Activated CD4-positive, alpha-beta memory T cell treated with anti-CD3 and anti-CD28 coated beads for 36 hours (primary cell): ENCODE data around the gene GLTPD2. TPM values are rescaled to one million over a fixed set of nuclear protein-coding genes. Genes with fewer than 3 reads are reported as not detected.

Experiments used
- CTCF ChIA-PET: fragments of 350-600 bp; sonication (Branson Sonifier 250); formaldehyde crosslinking; loops from one replicate; lab custom pipeline; 2021; ENCODE audit warnings: antibody characterized with exemption, inconsistent platforms; lab: Charles Lee
- POLR2A ChIA-PET: fragments of 350-600 bp; sonication (Branson Sonifier 250); formaldehyde crosslinking; loops from one replicate; lab custom pipeline; 2021; ENCODE audit warnings: antibody characterized with exemption; lab: Charles Lee
- DNase-seq: peaks from one replicate; pipeline ENCODE4 v3.0.0-alpha.2; 2020
- H3K27ac Mint-ChIP-seq: one replicate; pipeline ENCODE4 v1.8.0; 2021; ENCODE audit warnings: mixed read lengths
- H3K27me3 Mint-ChIP-seq: one replicate; pipeline ENCODE4 v1.8.0; 2021; ENCODE audit warnings: mixed read lengths
- H3K36me3 Mint-ChIP-seq: one replicate; pipeline ENCODE4 v1.8.0; 2021; ENCODE audit warnings: mixed read lengths
- H3K4me1 Mint-ChIP-seq: one replicate; pipeline ENCODE4 v1.8.0; 2021; ENCODE audit warnings: low read depth, mixed read lengths
- H3K4me3 Mint-ChIP-seq: one replicate; pipeline ENCODE4 v1.8.0; 2021; ENCODE audit warnings: mild to moderate bottlenecking, mixed read lengths
- H3K9me3 Mint-ChIP-seq: one replicate; pipeline ENCODE4 v1.8.0; 2021; ENCODE audit warnings: mixed read lengths
- intact Hi-C: fragments of 100-400 bp; cut with micrococcal nuclease; formaldehyde crosslinking; loops from one replicate; pipeline ENCODE4 v1.15.1; 2023
- total RNA-seq, 2 experiments: library from RNA; stranded (reverse); gene quantifications; one replicate each; pipeline ENCODE4 v1.2.3, GENCODE V29; 2021

GLTPD2 gene
- not detected for total RNA-seq

DNA sequence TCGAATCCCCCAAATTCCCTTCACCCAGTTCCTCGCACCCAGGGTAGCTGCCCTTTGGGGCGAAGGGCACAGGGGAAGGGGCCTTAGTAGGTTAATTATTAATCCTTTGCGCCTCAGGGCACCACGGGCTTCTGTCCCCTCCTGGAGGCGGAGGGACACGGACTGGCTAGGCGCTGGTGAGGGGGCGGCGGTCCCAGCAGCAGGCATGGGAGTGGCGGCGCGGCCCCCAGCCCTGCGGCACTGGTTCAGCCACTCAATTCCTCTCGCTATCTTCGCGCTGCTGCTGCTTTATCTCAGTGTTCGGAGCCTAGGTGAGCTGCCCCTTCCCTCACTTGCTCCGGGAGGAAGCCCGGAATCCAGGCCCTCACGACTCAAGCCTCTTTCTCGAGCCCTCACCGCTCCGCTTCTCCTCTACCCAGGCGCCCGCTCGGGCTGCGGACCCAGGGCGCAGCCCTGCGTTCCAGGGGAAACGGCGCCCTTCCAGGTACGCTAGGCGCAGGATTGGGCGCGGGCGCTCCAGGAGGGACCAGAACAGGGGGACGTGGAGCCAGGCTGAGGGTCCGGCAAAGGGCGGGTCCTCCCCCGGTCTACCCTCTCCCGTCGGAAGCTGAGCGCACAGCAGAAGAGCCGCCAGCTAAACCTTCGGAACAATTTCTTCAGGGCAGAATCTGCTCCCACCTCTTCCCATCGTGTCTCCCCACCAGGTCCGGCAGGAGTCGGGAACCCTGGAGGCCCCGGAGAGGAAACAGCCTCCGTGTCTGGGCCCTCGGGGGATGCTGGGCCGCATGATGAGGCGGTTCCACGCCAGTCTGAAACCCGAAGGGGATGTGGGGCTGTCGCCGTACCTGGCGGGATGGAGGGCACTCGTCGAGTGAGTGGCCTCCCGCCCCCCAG is at the start of gene GLTPD2:
TSS of gene GLTPD2 (plus strand) at position 158 of the 894 bp plus-strand sequence. CDS start at position 206, 48 bp downstream.
- intact Hi-C loops, result no loop called here
- Mint-ChIP-seq H3K27me3 (peaks cover 33% of the 10 kb centered on the region), H3K36me3 (no peaks in the 10 kb centered on the region), H3K4me1 (peaks cover 31% of the 10 kb centered on the region), H3K27ac (no peak within 1 kb of the TSS), H3K9me3 (no peaks in the 10 kb centered on the region), H3K4me3 (peak within 1 kb of the TSS; percentile 77)
- POLR2A ChIA-PET, result interaction anchor here (0.9 to 2.0 kb wide), 10 partner anchors 11 to 180 kb away, joined by 3 to 13 read pairs (median 5); partner anchors contain the start of genes ARRB2, C17orf107, CHRNE and CXCL16
- DNase-seq, result no peak
- CTCF ChIA-PET, result interaction anchor here (1.0 to 2.5 kb wide), 33 partner anchors 10 to 233 kb away, joined by 3 to 28 read pairs (median 5); partner anchors contain the start of genes ARRB2, C17orf107, MED11 and PELP1

DNA sequence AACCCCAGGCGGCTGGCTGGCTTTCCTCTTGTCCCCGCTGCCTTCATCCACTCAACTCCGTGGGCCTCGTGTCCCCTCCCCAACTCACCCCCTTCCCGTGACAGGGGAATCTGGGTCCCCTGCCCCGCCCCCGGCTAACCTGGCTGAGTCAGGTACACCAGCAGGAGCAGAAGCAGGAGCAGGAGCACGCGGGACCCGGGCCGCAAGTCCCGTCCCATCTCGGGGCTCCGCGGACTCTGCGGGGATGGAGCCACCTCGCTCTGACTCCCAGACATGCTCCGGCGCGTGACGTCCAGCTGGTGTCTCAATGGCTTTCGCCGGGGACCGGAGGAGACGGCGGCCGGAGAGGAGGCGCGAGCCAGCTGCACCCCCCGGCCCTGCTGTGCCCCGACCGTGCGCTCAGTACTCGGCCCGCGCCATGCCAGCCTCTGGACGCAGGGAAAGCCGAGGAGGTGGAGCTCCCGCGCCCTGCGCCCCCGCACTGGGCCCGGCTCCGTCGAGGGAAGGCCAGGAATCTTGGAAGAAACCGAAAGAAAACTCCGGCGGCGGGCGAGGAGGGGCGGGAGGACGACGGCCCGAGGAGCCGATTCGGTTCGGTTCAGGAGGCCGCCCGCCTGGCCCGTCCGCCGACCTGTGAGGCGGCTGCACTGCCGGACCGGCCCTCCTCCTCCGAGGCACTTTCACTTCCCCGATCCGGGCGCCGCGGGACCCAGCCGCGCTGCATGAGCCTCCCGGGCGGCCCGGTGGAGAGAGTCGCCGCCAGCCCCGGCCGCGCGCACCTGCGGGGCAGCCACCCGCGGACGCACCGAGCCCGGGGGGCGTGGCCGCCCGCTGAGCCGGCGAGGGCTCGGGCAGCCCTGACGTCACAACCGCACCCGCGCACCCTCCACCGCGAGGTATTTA is 49.4 kb upstream of the GLTPD2 start, which contains the start of the genes CXCL16 and ZMYND15:
TSS of gene CXCL16 (minus strand) at position 807 of the 903 bp plus-strand sequence. CDS start at position 218, 589 bp downstream.
TSS of gene ZMYND15 (plus strand) at position 712 of the 903 bp plus-strand sequence. CDS start 716 bp downstream, outside the sequence.
- H3K27ac Mint-ChIP-seq, result no peak within 1 kb of the TSS
- peaks cover 21% of the 10 kb centered on the region for H3K4me1 Mint-ChIP-seq
- POLR2A ChIA-PET, result interaction anchor here (1.4 kb wide), 1 partner anchor 51 kb away, joined by 7 read pairs; no protein-coding TSS in a partner anchor
- H3K27me3 Mint-ChIP-seq, result peaks cover 6% of the 10 kb centered on the region
- CTCF ChIA-PET, result interaction anchor here (0.7 kb wide), 1 partner anchor 51 kb away, joined by 4 read pairs; no protein-coding TSS in a partner anchor
- H3K4me3 Mint-ChIP-seq, result peak within 1 kb of the TSS; percentile 76
- H3K36me3 Mint-ChIP-seq, result no peaks in the 10 kb centered on the region
- peak; percentile 58 for DNase-seq
- intact Hi-C loops, result no loop called here
- no peaks in the 10 kb centered on the region for H3K9me3 Mint-ChIP-seq

DNA sequence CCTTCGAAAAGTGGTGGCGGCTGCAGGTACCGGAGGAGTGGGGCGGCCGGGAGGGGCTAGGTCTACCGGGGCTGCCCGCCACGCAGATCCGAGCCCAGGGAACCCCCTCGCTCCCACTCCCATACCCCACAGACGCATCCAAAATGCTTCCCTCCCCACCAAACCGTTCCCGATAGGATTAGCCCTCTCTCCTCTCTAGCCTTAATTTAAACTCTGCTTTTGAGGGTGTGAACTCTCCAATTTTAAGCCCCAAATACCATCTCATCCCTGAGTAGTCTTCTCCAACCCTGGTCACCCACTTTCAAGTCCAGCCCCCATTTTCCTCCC is 48.8 kb upstream of the GLTPD2 start:
- ChIA-PET CTCF (no interaction called here), POLR2A (interaction anchor here (1.4 kb wide), 1 partner anchor 50 kb away, joined by 7 read pairs; no protein-coding TSS in a partner anchor)
- H3K27me3 Mint-ChIP-seq, result peaks cover 6% of the 10 kb centered on the region
- no peaks in the 10 kb centered on the region for H3K9me3 Mint-ChIP-seq
- no peaks in the 10 kb centered on the region for H3K36me3 Mint-ChIP-seq
- intact Hi-C loops, result no loop called here
- H3K4me1 Mint-ChIP-seq, result peaks cover 21% of the 10 kb centered on the region
- H3K4me3 Mint-ChIP-seq, result peak overlapping the region; percentile 71
- DNase-seq, result no peak
- no peak overlapping the region for H3K27ac Mint-ChIP-seq

DNA sequence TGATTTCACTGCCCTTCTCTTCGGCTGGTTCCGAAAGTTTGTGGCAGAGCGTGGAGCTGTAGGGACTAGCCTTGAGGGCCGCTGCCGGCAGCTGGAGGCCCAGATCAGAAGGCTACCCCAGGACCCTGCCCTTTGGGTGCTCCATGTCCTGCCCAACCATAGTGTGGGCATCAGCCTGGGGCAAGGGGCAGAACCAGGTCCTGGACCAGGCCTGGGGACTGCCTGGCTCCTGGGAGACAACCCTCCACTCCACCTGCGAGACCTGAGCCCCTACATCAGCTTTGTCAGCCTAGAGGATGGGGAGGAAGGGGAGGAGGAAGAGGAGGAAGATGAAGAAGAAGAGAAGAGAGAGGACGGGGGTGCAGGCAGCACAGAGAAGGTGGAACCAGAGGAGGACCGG is 48.2 kb upstream of the GLTPD2 start:
- no peaks in the 10 kb centered on the region for H3K36me3 Mint-ChIP-seq
- peaks cover 21% of the 10 kb centered on the region for H3K4me1 Mint-ChIP-seq
- ChIA-PET POLR2A (no interaction called here), CTCF (interaction anchor here (1.7 kb wide), 1 partner anchor 49 kb away, joined by 5 read pairs; no protein-coding TSS in a partner anchor)
- H3K4me3 Mint-ChIP-seq, result peak overlapping the region; percentile 71
- H3K27ac Mint-ChIP-seq, result no peak overlapping the region
- H3K27me3 Mint-ChIP-seq, result peaks cover 6% of the 10 kb centered on the region
- no peak for DNase-seq
- H3K9me3 Mint-ChIP-seq, result no peaks in the 10 kb centered on the region
- intact Hi-C loops, result no loop called here

DNA sequence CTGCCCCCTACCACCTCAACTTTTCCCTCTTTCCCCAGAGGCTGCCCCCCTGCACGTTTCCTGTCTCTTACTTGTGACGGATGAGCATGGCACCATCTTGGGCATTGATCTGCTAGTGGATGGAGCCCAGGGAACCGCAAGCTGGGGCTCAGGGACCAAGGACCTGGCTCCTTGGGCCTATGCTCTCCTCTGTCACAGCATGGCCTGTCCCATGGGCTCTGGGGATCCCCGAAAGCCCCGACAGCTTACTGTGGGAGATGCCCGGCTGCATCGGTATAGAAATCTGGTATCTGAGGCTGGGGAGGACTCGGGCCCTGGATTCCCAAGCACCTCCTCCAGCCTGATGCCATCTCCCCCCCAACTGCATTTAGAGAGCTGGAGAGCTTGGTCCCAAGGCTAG is 47.2 kb upstream of the GLTPD2 start:
- Mint-ChIP-seq H3K4me3 (no peak overlapping the region), H3K36me3 (no peaks in the 10 kb centered on the region), H3K27me3 (peaks cover 6% of the 10 kb centered on the region), H3K4me1 (peaks cover 14% of the 10 kb centered on the region), H3K9me3 (no peaks in the 10 kb centered on the region), H3K27ac (no peak overlapping the region)
- ChIA-PET POLR2A (no interaction called here), CTCF (interaction anchor here (0.7 to 1.7 kb wide), 2 partner anchors 48 to 162 kb away, joined by 3 to 5 read pairs; partner anchors contain the start of gene CHRNE)
- no peak for DNase-seq
- intact Hi-C loops, result no loop called here

DNA sequence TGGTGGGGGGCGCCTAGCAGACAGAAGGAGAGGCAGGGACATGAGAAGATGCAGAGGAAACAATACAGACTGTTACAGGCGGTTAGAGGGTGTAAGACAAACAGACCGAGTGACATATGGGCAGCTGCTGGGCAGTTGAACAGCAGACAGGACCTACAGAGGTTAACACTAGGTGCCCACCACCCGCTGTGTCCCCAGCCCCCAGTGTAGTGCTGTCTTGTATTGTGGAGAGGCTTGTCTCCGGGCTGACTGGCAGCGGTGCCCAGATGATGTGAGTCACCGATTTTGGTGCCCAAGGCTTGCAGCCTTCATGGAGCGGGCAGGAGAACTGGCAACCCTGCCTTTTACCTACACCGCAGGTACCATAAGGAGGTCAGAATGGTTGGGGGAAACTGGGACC is 46.6 kb upstream of the GLTPD2 start:
- Mint-ChIP-seq H3K4me1 (peaks cover 14% of the 10 kb centered on the region), H3K4me3 (no peak overlapping the region), H3K36me3 (no peaks in the 10 kb centered on the region), H3K9me3 (no peaks in the 10 kb centered on the region), H3K27me3 (peaks cover 6% of the 10 kb centered on the region), H3K27ac (no peak overlapping the region)
- CTCF ChIA-PET, result interaction anchor here (0.7 to 1.7 kb wide), 2 partner anchors 48 to 161 kb away, joined by 3 to 5 read pairs; partner anchors contain the start of gene CHRNE
- POLR2A ChIA-PET, result no interaction called here
- no peak for DNase-seq
- intact Hi-C loops, result no loop called here

DNA sequence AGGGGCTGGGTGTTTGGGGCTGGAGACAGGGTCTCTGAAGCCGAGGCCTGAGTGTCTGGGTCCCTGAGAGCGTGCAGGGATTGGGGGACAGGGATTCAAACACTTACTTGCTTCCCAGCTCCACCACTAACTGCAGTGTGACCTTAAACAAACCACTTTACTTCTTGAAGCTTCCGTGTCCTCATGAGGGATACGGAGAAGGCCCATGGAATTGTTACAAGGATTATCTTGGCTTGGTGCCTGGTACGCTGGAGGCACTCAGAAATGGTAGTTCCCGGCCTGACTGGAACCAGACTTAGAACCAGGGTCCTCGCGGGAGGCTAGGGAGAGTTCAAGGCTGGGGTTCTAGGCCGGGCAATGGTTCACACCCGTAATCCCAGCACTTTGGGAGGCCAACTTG is 46.1 kb upstream of the GLTPD2 start:
- Mint-ChIP-seq H3K27ac (no peak overlapping the region), H3K36me3 (no peaks in the 10 kb centered on the region), H3K4me3 (no peak overlapping the region), H3K9me3 (no peaks in the 10 kb centered on the region), H3K4me1 (peaks cover 17% of the 10 kb centered on the region), H3K27me3 (peaks cover 6% of the 10 kb centered on the region)
- CTCF ChIA-PET, result no interaction called here
- intact Hi-C loops, result no loop called here
- POLR2A ChIA-PET, result no interaction called here
- no peak for DNase-seq

DNA sequence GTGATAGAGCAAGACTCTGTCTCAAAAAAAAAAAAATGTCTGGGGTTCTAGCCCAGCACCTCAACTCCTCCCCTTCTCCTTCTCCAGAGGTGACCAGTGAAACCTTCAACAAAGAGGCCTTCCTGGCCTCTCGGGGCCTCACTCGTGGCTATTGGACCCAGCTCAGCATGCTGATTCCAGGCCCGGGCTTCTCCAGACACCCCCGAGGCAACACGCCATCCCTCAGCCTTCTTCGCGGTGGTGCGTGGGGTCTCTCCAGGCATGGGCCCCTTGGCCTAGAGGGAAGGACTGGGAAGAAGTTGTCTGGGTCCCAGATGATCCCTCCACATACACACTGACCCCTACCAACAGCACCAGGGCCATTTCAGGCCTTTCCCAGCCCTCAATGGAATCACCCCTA is 45.5 kb upstream of the GLTPD2 start:
- H3K36me3 Mint-ChIP-seq, result no peaks in the 10 kb centered on the region
- intact Hi-C loops, result no loop called here
- H3K4me1 Mint-ChIP-seq, result peaks cover 22% of the 10 kb centered on the region
- ChIA-PET POLR2A (no interaction called here), CTCF (no interaction called here)
- DNase-seq, result no peak
- no peaks in the 10 kb centered on the region for H3K9me3 Mint-ChIP-seq
- no peak overlapping the region for H3K4me3 Mint-ChIP-seq
- H3K27ac Mint-ChIP-seq, result no peak overlapping the region
- peaks cover 5% of the 10 kb centered on the region for H3K27me3 Mint-ChIP-seq

DNA sequence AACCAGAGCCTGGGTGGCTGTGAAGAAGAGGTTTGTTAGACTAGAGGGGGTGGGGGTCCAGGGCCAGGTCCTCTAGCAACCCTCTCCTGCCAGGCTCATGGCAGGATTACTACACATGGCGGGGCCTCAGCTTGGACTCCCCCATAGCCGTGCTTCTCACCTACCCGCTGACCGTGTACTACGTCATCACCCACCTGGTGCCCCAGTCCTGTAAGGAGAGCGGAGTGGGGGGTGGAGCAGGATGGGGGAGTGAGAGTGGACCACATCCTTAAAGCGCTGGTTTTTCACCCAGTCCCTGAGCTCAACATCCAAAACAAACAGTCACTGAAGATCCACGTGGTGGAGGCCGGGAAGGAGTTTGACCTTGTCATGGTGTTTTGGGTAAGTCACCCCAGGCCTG is 44.9 kb upstream of the GLTPD2 start:
- ChIA-PET POLR2A (no interaction called here), CTCF (no interaction called here)
- no peak overlapping the region for H3K4me3 Mint-ChIP-seq
- no peaks in the 10 kb centered on the region for H3K36me3 Mint-ChIP-seq
- H3K27me3 Mint-ChIP-seq, result peaks cover 5% of the 10 kb centered on the region
- H3K27ac Mint-ChIP-seq, result no peak overlapping the region
- H3K9me3 Mint-ChIP-seq, result no peaks in the 10 kb centered on the region
- peaks cover 18% of the 10 kb centered on the region for H3K4me1 Mint-ChIP-seq
- DNase-seq, result no peak
- intact Hi-C loops, result no loop called here

DNA sequence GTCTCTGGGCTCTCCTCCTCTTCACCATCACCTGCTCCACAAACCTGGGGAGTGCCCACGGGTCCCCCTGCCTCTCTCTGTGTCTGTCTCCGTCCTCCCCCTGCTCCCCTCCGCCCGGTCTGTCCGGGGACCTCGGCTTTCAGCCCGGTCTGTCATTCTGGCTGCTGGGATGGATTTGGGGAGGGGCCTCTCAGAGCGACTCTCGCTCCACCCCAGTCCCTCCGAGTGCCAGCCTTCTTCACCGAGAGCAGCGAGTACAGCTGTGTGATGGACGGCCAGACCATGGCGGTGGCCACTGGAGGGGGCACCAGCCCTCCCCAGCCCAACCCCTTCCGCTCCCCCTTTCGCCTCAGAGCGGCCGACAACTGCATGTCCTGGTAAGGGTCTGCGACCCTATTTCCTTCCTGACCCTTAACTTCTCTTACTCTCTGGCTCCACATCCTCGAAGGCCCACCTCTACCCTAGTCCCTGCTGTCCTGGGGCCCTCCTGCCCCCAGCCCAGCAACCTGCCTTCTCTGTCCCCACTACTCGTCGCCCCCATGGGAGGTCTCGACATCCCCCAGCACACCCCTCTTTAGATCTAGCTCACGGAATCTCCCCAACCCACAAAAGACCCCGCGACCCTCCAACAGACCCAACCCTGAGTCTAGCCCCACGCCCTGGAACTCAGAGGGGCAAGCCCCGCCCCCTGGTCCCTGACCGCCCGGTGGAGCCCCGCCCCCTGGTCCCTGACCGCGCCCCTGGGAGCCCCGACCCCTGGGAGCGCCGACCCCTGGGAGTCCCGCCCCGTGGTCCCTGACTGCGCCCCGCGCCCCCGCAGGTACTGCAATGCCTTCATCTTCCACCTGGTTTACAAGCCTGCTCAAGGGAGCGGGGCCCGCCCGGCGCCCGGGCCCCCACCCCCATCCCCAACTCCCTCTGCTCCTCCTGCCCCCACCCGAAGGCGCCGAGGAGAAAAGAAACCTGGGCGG is 43.5 kb upstream of the GLTPD2 start:
- intact Hi-C loops, result no loop called here
- Mint-ChIP-seq H3K4me3 (no peak overlapping the region), H3K9me3 (no peaks in the 10 kb centered on the region), H3K27ac (no peak overlapping the region), H3K4me1 (peaks cover 13% of the 10 kb centered on the region), H3K36me3 (no peaks in the 10 kb centered on the region), H3K27me3 (peaks cover 4% of the 10 kb centered on the region)
- CTCF ChIA-PET, result no interaction called here
- no peak for DNase-seq
- POLR2A ChIA-PET, result no interaction called here

DNA sequence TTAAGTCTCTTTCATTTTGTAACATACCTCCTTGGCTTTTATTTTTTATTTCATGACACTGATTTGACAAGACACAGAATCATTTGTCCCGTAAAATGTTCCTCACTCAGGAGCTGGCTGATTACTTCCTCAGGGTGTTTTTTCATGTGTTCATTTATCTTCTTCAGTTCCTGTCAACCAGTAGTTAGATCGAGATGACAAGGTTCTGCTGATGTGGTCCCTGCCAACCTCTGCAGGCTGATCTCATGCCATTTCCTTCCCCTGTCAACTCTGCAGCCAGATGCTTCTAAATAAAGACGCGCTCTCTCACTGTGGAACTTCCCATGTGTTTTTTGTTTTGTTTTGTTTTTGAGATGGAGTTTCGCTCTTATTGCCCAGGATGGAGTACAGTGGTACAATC is 40.9 kb upstream of the GLTPD2 start:
- Mint-ChIP-seq H3K27me3 (peaks cover 8% of the 10 kb centered on the region), H3K27ac (no peak overlapping the region), H3K36me3 (no peaks in the 10 kb centered on the region), H3K9me3 (no peaks in the 10 kb centered on the region), H3K4me3 (peak overlapping the region; percentile 17), H3K4me1 (peaks cover 11% of the 10 kb centered on the region)
- intact Hi-C loops, result loop anchor here (1.0 kb wide), 1 partner anchor 20 kb away; no protein-coding TSS in a partner anchor
- POLR2A ChIA-PET, result no interaction called here
- DNase-seq, result peak; percentile 49
- CTCF ChIA-PET, result interaction anchor here (1.0 kb wide), 1 partner anchor 42 kb away, joined by 3 read pairs; no protein-coding TSS in a partner anchor
